GM23338 (cell line): ENCODE measurements around the gene PPM1H.

Experiments
- EZH2 ChIP-seq: fragments of 200-600 bp; sonication (generic); IDR thresholded peaks from one replicate; pipeline ENCODE4 v1.8.0; 2017; ENCODE audit warnings: antibody characterized with exemption, mild to moderate bottlenecking, low read depth; ENCODE audit not compliant: unreplicated experiment
- EZH2phosphoT487 ChIP-seq: fragments of 200-600 bp; sonication (generic); IDR thresholded peaks from one replicate; pipeline ENCODE4 v1.8.1; 2018; ENCODE audit warnings: antibody characterized with exemption; ENCODE audit not compliant: unreplicated experiment
- JUNB ChIP-seq: IDR thresholded peaks from one replicate; pipeline ENCODE4 v1.6.1; 2016; ENCODE audit warnings: antibody characterized with exemption; ENCODE audit not compliant: unreplicated experiment
- POLR2AphosphoS5 ChIP-seq: IDR thresholded peaks from 2 replicates; pipeline ENCODE4 v1.6.1; 2016; ENCODE audit warnings: antibody characterized with exemption, low read depth
- ZNF331 ChIP-seq: fragments of 250-450 bp; sonication (Bioruptor Pico); IDR thresholded peaks from 2 replicates; pipeline ENCODE4 v1.5.0; 2020; ENCODE audit warnings: low read depth, mild to moderate bottlenecking, moderate library complexity
- TF ChIP-seq, protein P1 (sequence below): IDR thresholded peaks from one replicate; pipeline ENCODE4 v1.6.1; 2018; ENCODE audit warnings: antibody characterized with exemption; ENCODE audit not compliant: unreplicated experiment
- TF ChIP-seq, protein P2 (sequence below), 2 experiments: fragments of 200-600 bp in 1 of 2; sonication (generic) in 1 of 2; conservative IDR thresholded peaks; 2 replicates each; pipeline versions ENCODE4 v1.5.1 to v1.6.1; 2016 to 2017; ENCODE audit warnings: antibody characterized with exemption in 2 of 2, low read depth in 2 of 2, mild to moderate bottlenecking in 2 of 2, moderate library complexity in 1 of 2

DNA sequence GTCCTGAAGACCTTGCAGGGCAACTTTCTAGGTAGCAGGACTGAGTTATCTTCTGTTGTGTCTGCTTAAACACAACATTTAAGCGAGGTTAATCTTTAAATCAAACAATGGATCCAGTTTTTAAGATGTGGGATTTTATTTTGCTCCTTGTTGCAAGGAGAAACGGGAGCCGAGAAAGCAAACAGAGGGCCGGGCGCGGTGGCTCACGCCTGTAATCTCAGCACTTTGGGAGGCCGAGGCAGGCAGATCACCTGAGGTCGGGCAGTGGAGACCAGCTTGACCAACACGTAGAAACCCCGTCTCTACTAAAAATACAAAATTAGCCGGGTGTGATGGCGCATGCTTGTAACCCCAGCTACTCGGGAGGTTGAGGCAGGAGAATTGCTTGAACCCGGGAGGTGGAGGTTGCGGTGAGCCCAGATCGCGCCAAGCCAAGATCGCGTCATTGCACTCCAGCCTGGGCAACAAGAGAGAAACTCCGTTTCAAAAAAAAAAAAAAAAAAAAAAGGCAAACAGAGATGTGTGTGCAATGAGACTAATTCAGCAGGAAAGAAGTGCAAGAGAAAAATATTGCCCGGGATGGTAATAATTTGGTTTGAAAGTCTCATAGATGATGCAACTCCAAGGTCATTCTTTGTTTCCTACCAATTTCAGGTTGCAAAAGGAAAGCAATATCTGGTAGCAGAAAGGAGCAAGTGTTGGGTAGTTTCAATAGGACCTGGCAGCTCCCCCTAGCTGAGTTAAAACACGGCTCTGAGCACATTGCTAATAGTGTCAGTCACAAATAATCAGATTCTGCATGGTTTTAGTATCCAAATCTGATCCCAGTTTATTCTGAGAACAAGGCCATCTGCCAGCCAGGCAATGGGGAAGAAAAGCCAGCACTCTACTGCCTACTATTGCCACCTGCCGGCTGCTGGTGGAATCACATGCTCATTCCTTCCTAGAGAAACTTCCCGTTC is 141.4 kb downstream of the PPM1H start:
- TF ChIP-seq, protein P1, sequence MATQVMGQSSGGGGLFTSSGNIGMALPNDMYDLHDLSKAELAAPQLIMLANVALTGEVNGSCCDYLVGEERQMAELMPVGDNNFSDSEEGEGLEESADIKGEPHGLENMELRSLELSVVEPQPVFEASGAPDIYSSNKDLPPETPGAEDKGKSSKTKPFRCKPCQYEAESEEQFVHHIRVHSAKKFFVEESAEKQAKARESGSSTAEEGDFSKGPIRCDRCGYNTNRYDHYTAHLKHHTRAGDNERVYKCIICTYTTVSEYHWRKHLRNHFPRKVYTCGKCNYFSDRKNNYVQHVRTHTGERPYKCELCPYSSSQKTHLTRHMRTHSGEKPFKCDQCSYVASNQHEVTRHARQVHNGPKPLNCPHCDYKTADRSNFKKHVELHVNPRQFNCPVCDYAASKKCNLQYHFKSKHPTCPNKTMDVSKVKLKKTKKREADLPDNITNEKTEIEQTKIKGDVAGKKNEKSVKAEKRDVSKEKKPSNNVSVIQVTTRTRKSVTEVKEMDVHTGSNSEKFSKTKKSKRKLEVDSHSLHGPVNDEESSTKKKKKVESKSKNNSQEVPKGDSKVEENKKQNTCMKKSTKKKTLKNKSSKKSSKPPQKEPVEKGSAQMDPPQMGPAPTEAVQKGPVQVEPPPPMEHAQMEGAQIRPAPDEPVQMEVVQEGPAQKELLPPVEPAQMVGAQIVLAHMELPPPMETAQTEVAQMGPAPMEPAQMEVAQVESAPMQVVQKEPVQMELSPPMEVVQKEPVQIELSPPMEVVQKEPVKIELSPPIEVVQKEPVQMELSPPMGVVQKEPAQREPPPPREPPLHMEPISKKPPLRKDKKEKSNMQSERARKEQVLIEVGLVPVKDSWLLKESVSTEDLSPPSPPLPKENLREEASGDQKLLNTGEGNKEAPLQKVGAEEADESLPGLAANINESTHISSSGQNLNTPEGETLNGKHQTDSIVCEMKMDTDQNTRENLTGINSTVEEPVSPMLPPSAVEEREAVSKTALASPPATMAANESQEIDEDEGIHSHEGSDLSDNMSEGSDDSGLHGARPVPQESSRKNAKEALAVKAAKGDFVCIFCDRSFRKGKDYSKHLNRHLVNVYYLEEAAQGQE, result no peak
- TF ChIP-seq, protein P2, sequence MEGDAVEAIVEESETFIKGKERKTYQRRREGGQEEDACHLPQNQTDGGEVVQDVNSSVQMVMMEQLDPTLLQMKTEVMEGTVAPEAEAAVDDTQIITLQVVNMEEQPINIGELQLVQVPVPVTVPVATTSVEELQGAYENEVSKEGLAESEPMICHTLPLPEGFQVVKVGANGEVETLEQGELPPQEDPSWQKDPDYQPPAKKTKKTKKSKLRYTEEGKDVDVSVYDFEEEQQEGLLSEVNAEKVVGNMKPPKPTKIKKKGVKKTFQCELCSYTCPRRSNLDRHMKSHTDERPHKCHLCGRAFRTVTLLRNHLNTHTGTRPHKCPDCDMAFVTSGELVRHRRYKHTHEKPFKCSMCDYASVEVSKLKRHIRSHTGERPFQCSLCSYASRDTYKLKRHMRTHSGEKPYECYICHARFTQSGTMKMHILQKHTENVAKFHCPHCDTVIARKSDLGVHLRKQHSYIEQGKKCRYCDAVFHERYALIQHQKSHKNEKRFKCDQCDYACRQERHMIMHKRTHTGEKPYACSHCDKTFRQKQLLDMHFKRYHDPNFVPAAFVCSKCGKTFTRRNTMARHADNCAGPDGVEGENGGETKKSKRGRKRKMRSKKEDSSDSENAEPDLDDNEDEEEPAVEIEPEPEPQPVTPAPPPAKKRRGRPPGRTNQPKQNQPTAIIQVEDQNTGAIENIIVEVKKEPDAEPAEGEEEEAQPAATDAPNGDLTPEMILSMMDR (conservative IDR thresholded peaks at IDR 0.05; ENCODE audit: low read depth in 2 of 2), result peak; percentile 92 to 95
- TF ChIP-seq EZH2, result no peak
- TF ChIP-seq JUNB, result no peak
- no peak for TF ChIP-seq POLR2AphosphoS5
- no peak for TF ChIP-seq ZNF331 (CRISPR knock-in tag)
- TF ChIP-seq EZH2phosphoT487, result no peak
